Stromal cell of bone marrow (primary cell): ENCODE results near the gene BRIX1.
"Not testable (repeated sequence)": the region's sequence is repeated elsewhere in the genome, so short reads cannot be mapped to it uniquely, and the experiment has no call there.

ENCODE experiments used
- DNase-seq: peaks from one replicate; pipeline ENCODE4 v3.0.0-alpha.2; 2012; ENCODE audit warnings: low read depth

Gene BRIX1

GRCh38 chr5:34914671-34915138 is 806 bp upstream of the BRIX1 start:
- no peak for DNase-seq

- DNase-seq, result no peak
These were observed 313 bp downstream of the BRIX1 start for GRCh38 chr5:34915856-34916192.

GRCh38 chr5:34916518-34916917 is 1.0 kb downstream of the BRIX1 start:
- no peak for DNase-seq

DNA sequence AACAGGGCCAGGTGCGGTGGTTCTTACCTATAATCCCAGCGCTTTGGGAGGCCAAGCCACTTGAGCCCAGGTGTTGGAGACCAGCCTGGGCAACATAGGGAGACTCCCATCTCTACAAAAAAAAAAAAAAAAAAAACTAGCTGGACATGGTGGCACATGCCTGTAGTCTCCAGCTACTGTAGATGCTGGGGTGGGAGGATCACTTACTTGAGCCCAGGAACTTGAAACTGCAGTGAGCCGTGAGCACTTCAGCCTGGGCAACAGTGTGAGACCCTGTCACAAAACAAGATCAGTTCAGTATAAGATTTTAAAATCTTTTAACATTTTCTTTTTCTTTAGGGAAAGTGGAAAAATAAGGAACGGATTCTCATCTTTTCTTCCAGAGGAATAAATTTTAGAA is 2.5 kb downstream of the BRIX1 start:
- DNase-seq, result no peak

DNA sequence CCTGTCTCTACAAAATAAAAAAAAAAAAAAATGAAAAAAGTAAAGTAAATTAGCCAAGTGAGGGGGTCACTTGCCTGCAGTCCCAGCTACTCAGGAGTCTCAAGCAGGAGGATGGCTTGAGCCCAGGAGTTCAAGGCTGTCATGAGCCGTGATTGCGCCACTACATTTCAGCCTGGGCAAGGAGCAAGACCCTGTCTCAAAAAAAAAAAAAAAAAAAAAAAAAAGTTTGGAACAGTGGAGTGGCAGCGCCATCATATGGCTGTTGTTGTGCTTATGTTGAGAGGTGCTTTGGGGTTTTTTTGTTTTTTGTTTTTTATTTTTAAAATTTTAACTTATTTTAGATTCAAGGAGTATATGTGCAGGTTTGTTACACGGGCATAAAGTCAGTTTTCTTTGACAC is 3.6 kb downstream of the BRIX1 start:
- DNase-seq, result no peak

DNA sequence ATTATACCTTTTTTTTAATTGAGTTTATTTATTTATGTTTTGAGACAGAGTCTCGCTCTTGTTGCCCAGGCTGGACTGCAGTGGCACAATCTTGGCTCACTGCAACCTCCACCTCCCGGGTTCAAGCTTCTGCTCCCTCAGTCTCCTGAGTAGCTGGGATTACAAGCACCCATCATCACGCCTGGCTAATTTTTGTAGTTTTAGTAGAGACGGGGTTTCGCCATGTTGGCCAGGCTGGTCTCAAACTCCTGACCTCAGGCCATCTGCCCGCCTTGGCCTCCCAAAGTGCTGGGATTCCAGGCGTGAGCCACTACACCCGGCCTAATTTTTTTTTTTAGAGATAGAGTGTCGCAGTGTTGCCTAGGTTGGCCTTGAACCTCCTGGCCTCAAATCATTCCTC is 7.7 kb downstream of the BRIX1 start:
- DNase-seq, result not testable (repeated sequence)

DNA sequence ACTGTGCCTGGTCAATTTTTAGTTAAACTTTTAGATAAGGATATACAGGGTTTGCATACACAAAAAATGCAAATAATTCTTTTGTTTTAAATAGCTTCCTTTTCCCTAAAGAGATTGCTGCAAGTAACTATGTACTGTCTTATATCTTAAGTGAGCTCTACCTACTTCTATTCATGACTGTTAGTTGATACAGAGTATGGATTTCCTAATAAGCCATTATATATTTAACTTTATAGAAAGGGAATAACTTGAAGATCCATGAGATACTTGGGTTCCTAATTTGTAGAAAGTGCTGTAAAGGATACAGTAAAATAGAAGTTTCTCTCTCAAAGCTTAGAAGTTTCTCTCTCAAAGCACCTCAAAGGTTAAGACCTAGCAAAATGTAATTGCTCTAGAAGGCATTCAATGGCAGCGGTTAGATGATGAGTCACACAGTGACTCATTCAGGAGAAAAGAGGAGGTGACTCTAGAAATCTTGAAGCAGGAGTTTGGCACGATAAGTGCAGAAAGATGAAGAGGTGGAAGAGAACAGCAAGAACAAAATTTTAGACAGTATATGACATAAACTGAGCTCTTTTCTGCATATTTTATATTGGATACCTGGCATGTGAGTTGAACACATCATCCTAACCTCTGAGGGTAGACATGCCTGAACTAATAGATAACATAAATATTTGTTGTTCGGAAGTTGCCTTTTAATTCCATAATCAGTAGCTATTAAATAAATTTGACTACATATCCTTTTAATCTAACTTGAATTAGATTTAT is 8.4 kb downstream of the BRIX1 start:
- DNase-seq, result peak; percentile 74

GRCh38 chr5:34924462-34924765 is 8.9 kb downstream of the BRIX1 start:
- DNase-seq, result no peak

GRCh38 chr5:34926318-34926888 is 10.9 kb downstream of the BRIX1 start:
- DNase-seq, result no peak

GRCh38 chr5:34927785-34928184 is 12.3 kb downstream of the BRIX1 start:
- no peak for DNase-seq

GRCh38 chr5:34928267-34928666 is 12.8 kb downstream of the BRIX1 start:
- DNase-seq, result no peak

GRCh38 chr5:34929134-34929719 is 13.7 kb downstream of the BRIX1 start, which contains the start of gene DNAJC21:
Gene DNAJC21, plus strand, starts transcription at chr5:34929559. Its CDS starts 261 bp downstream, at chr5:34929820.
- DNase-seq, result peak; percentile 95

DNA sequence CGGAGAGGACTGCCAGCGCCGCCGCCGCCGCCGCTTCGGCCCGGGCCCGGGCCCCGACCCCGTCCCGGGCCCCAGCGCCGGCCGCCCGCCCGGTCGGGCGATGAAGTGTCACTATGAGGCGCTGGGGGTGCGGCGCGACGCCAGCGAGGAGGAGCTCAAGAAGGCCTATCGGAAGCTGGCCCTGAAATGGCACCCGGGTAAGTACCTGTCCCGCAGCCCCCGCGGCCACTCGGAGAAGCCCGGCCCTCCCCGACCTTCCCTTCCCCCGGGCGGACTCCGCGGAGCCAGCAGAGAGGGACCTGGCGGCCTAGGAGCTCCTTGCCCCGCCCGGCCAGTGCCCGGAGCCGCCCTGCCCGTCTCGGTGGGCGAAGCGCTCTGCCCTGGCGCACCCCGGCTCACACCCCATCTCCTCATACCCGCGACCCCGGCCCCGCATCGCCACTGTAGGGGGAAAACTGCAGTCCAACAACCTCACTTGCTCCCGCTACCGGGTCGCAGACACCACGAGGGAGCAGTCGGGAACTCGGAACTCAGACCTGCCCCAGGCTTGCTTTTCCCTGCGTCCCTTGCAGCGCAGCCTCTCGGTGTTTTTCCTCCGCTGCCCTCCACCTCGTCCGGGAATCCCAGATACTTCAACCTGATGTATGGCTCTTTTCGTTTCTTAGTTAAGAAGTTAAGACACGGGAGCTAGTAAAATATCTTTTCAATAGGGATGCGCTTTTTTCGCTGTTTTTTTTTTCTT is 14.4 kb downstream of the BRIX1 start:
- peak; percentile 65 for DNase-seq

DNA sequence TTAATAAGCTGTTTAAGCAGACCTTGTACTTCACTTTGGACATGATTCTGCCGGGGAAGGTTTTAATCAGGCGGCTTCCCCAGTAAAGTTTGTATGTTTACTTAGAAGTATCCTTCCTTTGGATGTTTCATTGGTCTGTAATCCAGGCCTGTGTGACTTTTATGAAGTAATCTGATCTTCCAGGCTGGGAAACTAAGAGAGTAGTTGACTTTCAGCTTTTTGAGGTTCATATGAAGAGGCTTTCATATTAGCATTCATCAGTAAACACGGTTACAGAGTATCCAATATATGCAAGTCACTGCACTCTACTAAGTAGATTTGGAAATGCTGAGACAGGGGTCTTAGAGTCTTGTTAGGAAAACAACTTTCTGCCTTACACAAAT is 14.9 kb downstream of the BRIX1 start:
- no peak for DNase-seq

- DNase-seq, result no peak
These were observed 15.4 kb downstream of the BRIX1 start for GRCh38 chr5:34930870-34931269.

DNA sequence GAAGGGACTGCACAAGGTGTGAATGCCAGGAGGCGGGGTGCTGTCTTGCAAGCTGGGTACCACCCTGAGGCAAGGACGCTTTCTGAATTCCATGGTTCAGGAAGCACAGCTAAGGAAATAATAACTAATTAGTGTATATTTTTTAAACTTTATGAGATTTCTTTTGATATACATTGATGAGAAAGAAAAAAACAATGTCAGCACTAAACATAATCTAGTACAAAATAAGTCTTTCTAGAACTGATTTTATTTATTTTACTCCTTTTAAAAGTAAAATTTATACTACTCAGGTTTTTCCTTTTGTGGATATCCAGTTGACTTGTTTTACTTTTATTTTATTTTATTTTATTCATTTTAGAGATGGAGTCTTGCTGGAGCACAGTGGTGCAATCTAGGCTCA is 17.4 kb downstream of the BRIX1 start:
- no peak for DNase-seq

DNA sequence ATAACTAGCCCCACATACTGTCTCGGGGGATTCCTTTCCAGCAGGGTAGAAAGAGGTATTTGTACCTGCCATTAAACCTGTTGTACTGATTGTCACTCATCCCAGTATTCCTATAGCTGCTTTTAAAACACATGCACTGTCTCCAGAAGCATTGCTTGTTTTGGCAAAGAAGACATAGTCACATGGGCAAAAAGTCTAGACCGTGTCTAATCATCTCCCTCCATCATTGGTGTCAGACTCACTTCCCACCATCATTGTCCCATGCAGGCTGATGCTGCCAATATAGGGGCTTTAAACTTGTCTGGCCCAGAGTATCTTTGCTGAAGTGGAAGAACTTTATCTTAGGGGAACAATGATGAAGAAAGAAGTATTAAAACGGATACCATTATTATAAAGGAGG is 26.4 kb downstream of the BRIX1 start:
- DNase-seq, result no peak

- DNase-seq, result no peak
These were observed 28.5 kb downstream of the BRIX1 start for GRCh38 chr5:34944044-34944443.

- DNase-seq, result no peak
These were observed 29.0 kb downstream of the BRIX1 start for GRCh38 chr5:34944460-34945047.

- no peak for DNase-seq
These were observed 41.8 kb downstream of the BRIX1 start for GRCh38 chr5:34957321-34957720.

DNA sequence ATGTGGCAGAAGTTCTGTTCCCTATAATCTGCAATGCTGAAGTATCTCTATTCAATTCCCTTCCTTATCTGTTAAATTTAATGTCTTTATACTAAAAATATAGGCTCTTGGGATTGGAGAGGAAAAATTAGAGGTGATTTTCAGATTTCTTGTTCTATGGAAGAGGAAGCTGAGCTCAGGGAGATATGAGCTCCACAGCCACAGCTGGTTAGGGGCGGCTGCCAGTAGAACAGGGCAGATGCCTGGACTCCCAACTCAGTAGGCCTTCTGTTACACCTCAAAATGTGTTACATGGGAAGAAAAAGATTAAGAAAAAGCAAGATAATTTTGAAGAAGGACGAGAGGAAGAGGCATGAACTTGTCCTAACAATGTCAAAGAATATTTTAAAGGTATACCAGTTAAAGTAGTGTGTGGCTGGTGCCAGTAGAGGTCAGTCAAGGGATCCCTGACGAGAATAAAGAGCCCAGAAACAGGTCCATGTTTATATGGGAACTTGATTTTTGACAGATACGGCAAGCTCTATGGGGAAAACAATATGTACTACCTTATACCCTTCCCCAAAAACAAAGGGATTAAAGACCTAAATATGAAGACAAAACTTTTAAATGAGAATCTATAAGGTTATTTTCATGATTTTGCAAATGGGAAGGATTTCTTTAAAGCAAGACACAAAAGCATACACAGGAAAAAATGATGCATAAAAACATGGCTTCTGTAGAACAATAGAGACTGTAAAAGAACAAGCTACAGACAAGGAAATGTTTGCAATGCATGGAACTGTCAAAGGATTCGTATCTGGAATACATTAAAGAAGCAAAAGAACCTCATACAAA is 42.6 kb downstream of the BRIX1 start:
- DNase-seq, result peak; percentile 12

- DNase-seq, result no peak
These were observed 43.8 kb downstream of the BRIX1 start for GRCh38 chr5:34959323-34959722.
